HepG2 (cell line): ENCODE data around the gene KAZN. TPM values are rescaled to one million over a fixed set of nuclear protein-coding genes. Genes with fewer than 3 reads are reported as not detected.

ENCODE experiments used
- ATF7-NPFF ChIP-seq: sonication (generic); formaldehyde crosslinking; IDR thresholded peaks from 2 replicates; pipeline ENCODE4 v1.8.1; 2023; ENCODE audit warnings: mild to moderate bottlenecking, low read depth, missing genetic modification reagents, moderate library complexity
- BHLHE40 ChIP-seq: IDR thresholded peaks from 2 replicates; pipeline ENCODE4 v1.6.1; 2011; ENCODE audit warnings: low read length, improper control_type of control experiment
- HMG20B ChIP-seq: conservative IDR thresholded peaks from 2 replicates; pipeline ENCODE4 v1.6.1; 2016; ENCODE audit warnings: missing genetic modification reagents, missing compliant biosample characterization
- KDM6A ChIP-seq: IDR thresholded peaks from 2 replicates; pipeline ENCODE4 v1.6.1; 2016; ENCODE audit warnings: low read depth
- MAFK ChIP-seq, 2 experiments: IDR thresholded peaks in 1 of 2; conservative IDR thresholded peaks in 1 of 2; 2 replicates each; pipeline ENCODE4 v1.6.1; 2011; ENCODE audit warnings: improper control_type of control experiment in 2 of 2, low read length in 2 of 2
- MAZ ChIP-seq, 2 experiments: sonication (generic) in 1 of 2; formaldehyde crosslinking in 1 of 2; IDR thresholded peaks; 2 replicates each; pipeline versions ENCODE4 v1.5.0 to v1.6.1; 2012 to 2020; ENCODE audit warnings: low read depth in 2 of 2, mild to moderate bottlenecking in 2 of 2, borderline replicate concordance in 1 of 2, improper control_type of control experiment in 1 of 2, low read length in 1 of 2, missing genetic modification reagents in 1 of 2, moderate library complexity in 1 of 2
- MEF2D ChIP-seq: sonication (generic); formaldehyde crosslinking; IDR thresholded peaks from 2 replicates; pipeline ENCODE4 v1.5.1; 2020; ENCODE audit warnings: mild to moderate bottlenecking, missing genetic modification reagents
- MTA1 ChIP-seq: sonication (generic); formaldehyde crosslinking; IDR thresholded peaks from 2 replicates; pipeline ENCODE4 v1.4.0; 2020; ENCODE audit warnings: missing genetic modification reagents, mild to moderate bottlenecking, borderline replicate concordance
- NPAS2 ChIP-seq: sonication (generic); formaldehyde crosslinking; IDR thresholded peaks from 2 replicates; pipeline ENCODE4 v1.8.0; 2022; ENCODE audit warnings: mild to moderate bottlenecking, missing genetic modification reagents, borderline replicate concordance
- PCBP2 ChIP-seq: fragments of 200-400 bp; formaldehyde crosslinking; optimal IDR thresholded peaks from 2 replicates; pipeline ENCODE3; 2018; ENCODE audit warnings: low read length, low read depth; ENCODE audit not compliant: poor library complexity, severe bottlenecking
- RARA ChIP-seq: IDR thresholded peaks from 2 replicates; pipeline ENCODE4 v1.6.1; 2016; ENCODE audit warnings: missing genetic modification reagents, missing compliant biosample characterization
- SP2 ChIP-seq: sonication (generic); formaldehyde crosslinking; IDR thresholded peaks from 2 replicates; pipeline ENCODE4 v1.5.1; 2020; ENCODE audit warnings: mild to moderate bottlenecking, missing genetic modification reagents
- ZFP82 ChIP-seq: sonication (generic); formaldehyde crosslinking; IDR thresholded peaks from 2 replicates; pipeline ENCODE4 v1.5.1; 2020; ENCODE audit warnings: mild to moderate bottlenecking, missing genetic modification reagents, borderline replicate concordance
- ZNF30 ChIP-seq: sonication (generic); formaldehyde crosslinking; IDR thresholded peaks from 2 replicates; pipeline ENCODE4 v1.5.0; 2020; ENCODE audit warnings: mild to moderate bottlenecking, missing genetic modification reagents
- ZNF552 ChIP-seq: sonication (generic); formaldehyde crosslinking; IDR thresholded peaks from 2 replicates; pipeline ENCODE4 v1.9.0; 2022; ENCODE audit warnings: missing genetic modification reagents, mild to moderate bottlenecking, borderline replicate concordance
- polyA plus RNA-seq, 8 experiments: library from polyadenylated mRNA; depleted of rRNA in 3 of 8; stranded (reverse) in 7 of 8; unstranded in 1 of 8; fragments of >200 nt; fragmentation: Illumina TruSeq in 4 of 8; extraction: Trizol in 4 of 8; gene quantifications; 2 replicates each; pipeline versions ENCODE4 v1.2.1 to v1.2.3, GENCODE V29; 2011 to 2016; ENCODE audit warnings: low read depth in 4 of 8, missing spikeins in 1 of 8, mixed read lengths in 1 of 8; ENCODE audit not compliant: insufficient read depth in 1 of 8
- total RNA-seq, 5 experiments: library from RNA; depleted of rRNA; stranded (reverse); fragments of >200 nt; fragmentation: Illumina TruSeq; extraction: Trizol; gene quantifications; 2 replicates each; pipeline ENCODE4 v1.2.3, GENCODE V29; 2016; ENCODE audit warnings: low read depth in 1 of 5
- TF ChIP-seq, protein P1 (sequence below): sonication (generic); formaldehyde crosslinking; IDR thresholded peaks from 2 replicates; pipeline ENCODE4 v1.4.0; 2020; ENCODE audit warnings: missing genetic modification reagents
- TF ChIP-seq, protein P2 (sequence below): sonication (generic); formaldehyde crosslinking; conservative IDR thresholded peaks from 2 replicates; pipeline ENCODE4 v1.8.0; 2022; ENCODE audit warnings: missing genetic modification reagents
- TF ChIP-seq, protein P3 (sequence below): IDR thresholded peaks from 2 replicates; pipeline ENCODE4 v1.6.1; 2016; ENCODE audit warnings: missing compliant biosample characterization, missing genetic modification reagents, borderline replicate concordance
- TF ChIP-seq, protein P4 (sequence below): sonication (generic); formaldehyde crosslinking; IDR thresholded peaks from 2 replicates; pipeline ENCODE4 v1.4.0; 2020; ENCODE audit warnings: missing genetic modification reagents, borderline replicate concordance
- TF ChIP-seq, protein P5 (sequence below): sonication (generic); formaldehyde crosslinking; IDR thresholded peaks from 2 replicates; pipeline ENCODE4 v1.5.0; 2020; ENCODE audit warnings: missing genetic modification reagents

The KAZN gene
- total and polyA plus RNA-seq, 2 of the 13 experiments (the other 11 are each of a cell fraction or from before 2014, with no cell fraction given): 10.4 to 13.5 TPM

DNA sequence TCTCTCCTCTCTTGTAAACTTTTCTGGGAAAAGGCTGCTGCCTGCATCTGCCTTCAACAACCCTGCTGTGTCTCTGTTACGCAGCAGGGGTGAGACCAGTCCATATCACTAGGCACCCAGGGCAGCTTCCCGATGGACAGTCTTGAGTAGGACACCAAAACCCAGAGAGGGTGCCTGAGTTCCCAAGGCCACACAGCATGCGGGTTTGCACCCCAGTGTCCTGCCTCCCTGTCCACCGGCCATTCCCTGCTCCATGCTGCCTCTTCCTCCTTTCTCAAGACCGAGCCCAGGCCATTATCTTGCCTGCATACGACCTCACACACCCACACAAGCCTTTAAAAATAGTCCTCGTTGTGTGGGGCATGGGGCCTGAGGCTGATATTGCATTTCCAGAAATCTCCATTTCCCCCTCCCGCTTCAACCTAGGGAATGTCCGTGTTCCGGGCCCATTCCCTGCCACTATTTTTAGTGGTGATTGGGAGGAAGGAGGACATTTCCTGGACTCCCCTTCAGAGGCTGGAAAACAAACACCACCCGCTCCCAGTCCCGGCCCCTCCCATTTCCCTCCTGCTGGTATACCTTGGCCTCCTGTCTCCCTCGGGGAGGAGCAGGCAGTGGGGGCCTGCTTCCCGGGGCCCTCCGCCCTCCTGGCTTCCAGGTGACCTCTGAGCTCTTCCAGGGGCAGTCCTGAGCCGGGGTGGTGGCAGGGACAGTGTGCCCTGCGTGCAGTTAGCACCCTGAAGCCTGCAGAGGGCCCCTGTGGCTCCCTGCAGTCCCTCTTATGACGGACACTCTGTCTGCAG is 422.7 kb downstream of the KAZN start (continued):
- no peak for TF ChIP-seq NPAS2 (CRISPR knock-in tag)
- TF ChIP-seq, protein P1, sequence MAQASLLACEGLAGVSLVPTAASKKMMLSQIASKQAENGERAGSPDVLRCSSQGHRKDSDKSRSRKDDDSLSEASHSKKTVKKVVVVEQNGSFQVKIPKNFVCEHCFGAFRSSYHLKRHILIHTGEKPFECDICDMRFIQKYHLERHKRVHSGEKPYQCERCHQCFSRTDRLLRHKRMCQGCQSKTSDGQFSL (CRISPR knock-in tag): no peak
- TF ChIP-seq, protein P2, sequence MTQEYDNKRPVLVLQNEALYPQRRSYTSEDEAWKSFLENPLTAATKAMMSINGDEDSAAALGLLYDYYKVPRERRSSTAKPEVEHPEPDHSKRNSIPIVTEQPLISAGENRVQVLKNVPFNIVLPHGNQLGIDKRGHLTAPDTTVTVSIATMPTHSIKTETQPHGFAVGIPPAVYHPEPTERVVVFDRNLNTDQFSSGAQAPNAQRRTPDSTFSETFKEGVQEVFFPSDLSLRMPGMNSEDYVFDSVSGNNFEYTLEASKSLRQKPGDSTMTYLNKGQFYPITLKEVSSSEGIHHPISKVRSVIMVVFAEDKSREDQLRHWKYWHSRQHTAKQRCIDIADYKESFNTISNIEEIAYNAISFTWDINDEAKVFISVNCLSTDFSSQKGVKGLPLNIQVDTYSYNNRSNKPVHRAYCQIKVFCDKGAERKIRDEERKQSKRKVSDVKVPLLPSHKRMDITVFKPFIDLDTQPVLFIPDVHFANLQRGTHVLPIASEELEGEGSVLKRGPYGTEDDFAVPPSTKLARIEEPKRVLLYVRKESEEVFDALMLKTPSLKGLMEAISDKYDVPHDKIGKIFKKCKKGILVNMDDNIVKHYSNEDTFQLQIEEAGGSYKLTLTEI (CRISPR knock-in tag): no peak
- TF ChIP-seq ZFP82 (CRISPR knock-in tag): no peak
- TF ChIP-seq ZNF552: no peak
- TF ChIP-seq KDM6A (CRISPR knock-in tag): peak; percentile 78
- peak; percentile 57; the same call in 1 of the 2 replicates for TF ChIP-seq MAZ (IDR thresholded peaks at IDR 0.05; ENCODE audit: borderline replicate concordance, low read depth, low read length)
- peak; percentile 78 for TF ChIP-seq MAZ (CRISPR knock-in tag; IDR thresholded peaks at IDR 0.05; ENCODE audit: low read depth)
- TF ChIP-seq PCBP2: no peak
- no peak for TF ChIP-seq ZNF30 (CRISPR knock-in tag)
- no peak for TF ChIP-seq ATF7-NPFF
- TF ChIP-seq BHLHE40: no peak
- peak; percentile 86 for TF ChIP-seq MTA1 (CRISPR knock-in tag)
- TF ChIP-seq, protein P3, sequence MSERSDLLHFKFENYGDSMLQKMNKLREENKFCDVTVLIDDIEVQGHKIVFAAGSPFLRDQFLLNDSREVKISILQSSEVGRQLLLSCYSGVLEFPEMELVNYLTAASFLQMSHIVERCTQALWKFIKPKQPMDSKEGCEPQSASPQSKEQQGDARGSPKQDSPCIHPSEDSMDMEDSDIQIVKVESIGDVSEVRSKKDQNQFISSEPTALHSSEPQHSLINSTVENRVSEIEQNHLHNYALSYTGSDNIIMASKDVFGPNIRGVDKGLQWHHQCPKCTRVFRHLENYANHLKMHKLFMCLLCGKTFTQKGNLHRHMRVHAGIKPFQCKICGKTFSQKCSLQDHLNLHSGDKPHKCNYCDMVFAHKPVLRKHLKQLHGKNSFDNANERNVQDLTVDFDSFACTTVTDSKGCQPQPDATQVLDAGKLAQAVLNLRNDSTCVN (CRISPR knock-in tag): no peak
- no peak for TF ChIP-seq MAFK (conservative IDR thresholded peaks at IDR 0.05 in 1 of 2, IDR thresholded peaks at IDR 0.05 in 1 of 2; ENCODE audit: low read length in 2 of 2)
- TF ChIP-seq HMG20B (CRISPR knock-in tag): peak; percentile 80; the same call in 1 of the 2 replicates
- TF ChIP-seq, protein P4, sequence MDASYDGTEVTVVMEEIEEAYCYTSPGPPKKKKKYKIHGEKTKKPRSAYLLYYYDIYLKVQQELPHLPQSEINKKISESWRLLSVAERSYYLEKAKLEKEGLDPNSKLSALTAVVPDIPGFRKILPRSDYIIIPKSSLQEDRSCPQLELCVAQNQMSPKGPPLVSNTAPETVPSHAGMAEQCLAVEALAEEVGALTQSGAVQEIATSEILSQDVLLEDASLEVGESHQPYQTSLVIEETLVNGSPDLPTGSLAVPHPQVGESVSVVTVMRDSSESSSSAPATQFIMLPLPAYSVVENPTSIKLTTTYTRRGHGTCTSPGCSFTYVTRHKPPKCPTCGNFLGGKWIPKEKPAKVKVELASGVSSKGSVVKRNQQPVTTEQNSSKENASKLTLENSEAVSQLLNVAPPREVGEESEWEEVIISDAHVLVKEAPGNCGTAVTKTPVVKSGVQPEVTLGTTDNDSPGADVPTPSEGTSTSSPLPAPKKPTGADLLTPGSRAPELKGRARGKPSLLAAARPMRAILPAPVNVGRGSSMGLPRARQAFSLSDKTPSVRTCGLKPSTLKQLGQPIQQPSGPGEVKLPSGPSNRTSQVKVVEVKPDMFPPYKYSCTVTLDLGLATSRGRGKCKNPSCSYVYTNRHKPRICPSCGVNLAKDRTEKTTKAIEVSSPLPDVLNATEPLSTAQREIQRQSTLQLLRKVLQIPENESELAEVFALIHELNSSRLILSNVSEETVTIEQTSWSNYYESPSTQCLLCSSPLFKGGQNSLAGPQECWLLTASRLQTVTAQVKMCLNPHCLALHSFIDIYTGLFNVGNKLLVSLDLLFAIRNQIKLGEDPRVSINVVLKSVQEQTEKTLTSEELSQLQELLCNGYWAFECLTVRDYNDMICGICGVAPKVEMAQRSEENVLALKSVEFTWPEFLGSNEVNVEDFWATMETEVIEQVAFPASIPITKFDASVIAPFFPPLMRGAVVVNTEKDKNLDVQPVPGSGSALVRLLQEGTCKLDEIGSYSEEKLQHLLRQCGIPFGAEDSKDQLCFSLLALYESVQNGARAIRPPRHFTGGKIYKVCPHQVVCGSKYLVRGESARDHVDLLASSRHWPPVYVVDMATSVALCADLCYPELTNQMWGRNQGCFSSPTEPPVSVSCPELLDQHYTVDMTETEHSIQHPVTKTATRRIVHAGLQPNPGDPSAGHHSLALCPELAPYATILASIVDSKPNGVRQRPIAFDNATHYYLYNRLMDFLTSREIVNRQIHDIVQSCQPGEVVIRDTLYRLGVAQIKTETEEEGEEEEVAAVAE: no peak
- peak; percentile 94 for TF ChIP-seq RARA (CRISPR knock-in tag)
- TF ChIP-seq MEF2D: peak; percentile 69; the same call in 1 of the 2 replicates
- TF ChIP-seq, protein P5, sequence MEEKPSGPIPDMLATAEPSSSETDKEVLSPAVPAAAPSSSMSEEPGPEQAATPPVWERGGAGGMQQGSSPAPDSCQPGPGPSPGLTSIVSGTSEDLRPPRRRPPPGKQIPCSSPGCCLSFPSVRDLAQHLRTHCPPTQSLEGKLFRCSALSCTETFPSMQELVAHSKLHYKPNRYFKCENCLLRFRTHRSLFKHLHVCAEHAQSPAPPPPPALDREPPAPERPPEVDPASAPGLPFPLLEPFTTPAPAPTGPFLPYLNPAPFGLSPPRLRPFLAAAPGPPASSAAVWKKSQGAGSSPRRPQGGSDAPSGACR: no peak
- no peak for TF ChIP-seq SP2
